GM21367 (cell line): ENCODE data around the gene SAPCD1.
A peak's percentile ranks its signal among the peaks of the same experiment; 100 is the strongest.
"Not testable (repeated sequence)": the region's sequence is repeated elsewhere in the genome, so short reads cannot be mapped to it uniquely, and the experiment has no call there.

Experiments
- ATAC-seq: cut with Tn5 transposase; IDR thresholded peaks from one replicate; pipeline ENCODE4 v1.9.1; 2021; ENCODE audit not compliant: unreplicated experiment

Gene SAPCD1

DNA sequence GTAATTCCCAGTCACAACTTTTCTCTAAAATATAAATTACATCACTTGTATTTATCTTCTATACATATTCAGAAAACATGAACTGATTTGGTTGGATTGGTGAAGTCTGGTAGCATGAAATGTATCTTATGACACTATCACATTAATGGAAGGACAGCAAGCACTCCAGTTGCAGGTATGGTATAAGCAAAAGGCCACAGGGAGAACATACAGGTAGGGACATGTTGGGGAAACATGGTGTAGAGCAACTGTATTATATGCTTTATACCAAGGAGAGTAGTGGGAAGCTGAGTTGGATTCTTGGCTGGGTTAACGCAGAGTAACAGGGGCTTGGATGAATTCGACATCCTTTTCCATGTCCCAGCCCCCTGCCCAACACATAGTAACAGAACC, 34.5 kb downstream of the SAPCD1 start:
- no peak for ATAC-seq

DNA sequence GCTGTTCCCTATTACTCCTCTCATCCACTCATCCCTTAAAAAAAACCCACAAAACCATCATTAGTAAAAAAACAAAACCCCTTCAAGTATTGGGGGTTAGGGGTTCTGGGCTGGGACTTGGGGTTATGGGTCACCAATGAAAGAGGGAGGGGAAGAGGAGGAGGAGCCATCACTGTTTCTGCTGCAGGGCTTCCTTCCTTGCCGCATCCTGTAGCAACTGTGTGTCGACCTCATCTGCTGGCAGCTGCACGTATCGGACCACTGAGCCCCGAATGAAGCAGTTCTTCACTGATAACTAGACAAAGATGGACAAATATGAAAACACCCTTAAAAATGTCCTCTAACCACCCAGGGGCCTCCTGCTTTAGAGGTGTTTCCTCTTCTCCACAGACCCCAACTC, 35.1 kb downstream of the SAPCD1 start:
- ATAC-seq = no peak

DNA sequence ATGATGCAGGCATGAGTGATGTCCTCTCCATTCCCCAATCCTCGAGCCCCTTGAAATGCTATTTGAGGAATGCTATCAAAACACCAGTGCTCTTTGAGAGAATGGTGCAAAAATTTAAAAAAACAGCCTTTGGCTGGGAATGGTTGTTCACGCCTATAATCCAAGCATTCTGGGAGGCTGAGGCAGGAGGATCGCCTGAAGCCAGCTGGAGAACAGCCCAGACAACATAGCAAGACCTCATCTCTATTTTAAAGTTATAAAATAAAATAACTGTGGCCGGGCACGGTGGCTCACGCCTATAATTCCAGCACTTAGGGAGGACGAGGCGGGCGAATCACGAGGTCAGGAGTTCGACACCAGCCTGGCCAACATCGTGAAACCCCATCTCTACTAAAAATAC, 37.3 kb downstream of the SAPCD1 start:
- no peak for ATAC-seq

DNA sequence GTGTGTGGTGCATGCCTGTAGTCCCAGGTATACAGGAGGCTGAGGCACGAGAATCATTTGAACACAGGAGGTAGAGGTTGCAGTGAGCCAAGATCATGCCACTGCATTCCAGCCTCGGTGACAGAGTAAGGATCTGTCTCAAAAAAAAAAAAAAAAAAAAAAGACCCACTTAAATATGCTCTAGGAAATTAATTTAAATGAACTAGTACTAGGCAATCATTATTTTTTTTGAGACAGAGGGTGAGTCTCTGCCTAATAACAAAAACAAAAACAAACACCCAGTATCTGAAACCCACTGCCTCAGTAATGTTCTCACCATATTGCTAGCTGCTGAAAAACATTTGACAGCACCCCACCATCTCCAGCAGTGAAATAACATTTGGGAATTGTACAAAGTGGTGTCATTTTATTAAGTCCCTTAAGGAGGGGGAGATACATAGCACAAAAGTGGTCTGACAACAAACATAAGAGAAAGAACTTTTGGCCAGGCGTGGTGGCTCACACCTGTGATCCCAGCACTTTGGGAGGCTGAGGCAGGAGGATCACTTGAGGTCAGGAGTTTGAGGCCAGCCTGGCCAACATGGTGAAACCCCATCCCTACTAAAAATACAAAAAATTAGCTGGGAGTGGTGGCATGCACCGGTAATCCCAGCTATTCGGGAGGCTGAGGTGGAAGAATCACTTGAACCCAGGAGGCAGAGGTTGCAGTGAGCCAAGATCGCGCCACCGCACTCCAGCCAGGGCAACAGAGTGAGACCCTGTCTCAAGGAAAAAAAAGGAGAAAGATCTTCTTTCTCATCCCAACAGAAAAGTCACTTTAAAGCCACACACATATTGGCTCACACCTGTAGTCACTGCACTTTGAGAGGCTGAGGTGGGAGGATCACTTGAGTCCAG, 38.8 kb downstream of the SAPCD1 start:
- ATAC-seq = not testable (repeated sequence)

DNA sequence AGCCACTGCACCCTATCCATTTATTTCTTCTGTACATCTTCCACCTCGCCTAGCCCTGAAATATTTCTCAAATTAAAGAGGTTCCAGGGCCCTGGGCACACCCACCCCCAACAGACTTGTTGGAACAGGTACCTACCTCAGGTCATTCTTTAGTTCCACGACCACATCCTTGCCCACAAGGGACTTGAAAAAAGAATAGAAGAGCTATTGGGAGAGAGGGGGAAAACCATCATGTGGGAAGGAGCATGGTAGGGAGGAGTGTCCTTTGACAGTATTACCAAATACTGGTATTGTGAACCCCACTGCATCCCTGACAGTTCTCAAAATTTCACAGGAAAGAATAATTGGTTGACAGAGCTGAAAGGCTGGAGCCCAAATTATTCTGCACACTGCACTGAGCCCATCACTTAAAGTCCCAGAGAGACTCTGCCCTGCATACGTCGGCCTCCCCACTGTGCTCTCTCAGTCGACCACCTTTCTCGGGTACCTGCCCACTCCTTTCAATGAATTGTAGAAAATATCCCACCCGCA, 43.5 kb downstream of the SAPCD1 start:
- no peak for ATAC-seq

DNA sequence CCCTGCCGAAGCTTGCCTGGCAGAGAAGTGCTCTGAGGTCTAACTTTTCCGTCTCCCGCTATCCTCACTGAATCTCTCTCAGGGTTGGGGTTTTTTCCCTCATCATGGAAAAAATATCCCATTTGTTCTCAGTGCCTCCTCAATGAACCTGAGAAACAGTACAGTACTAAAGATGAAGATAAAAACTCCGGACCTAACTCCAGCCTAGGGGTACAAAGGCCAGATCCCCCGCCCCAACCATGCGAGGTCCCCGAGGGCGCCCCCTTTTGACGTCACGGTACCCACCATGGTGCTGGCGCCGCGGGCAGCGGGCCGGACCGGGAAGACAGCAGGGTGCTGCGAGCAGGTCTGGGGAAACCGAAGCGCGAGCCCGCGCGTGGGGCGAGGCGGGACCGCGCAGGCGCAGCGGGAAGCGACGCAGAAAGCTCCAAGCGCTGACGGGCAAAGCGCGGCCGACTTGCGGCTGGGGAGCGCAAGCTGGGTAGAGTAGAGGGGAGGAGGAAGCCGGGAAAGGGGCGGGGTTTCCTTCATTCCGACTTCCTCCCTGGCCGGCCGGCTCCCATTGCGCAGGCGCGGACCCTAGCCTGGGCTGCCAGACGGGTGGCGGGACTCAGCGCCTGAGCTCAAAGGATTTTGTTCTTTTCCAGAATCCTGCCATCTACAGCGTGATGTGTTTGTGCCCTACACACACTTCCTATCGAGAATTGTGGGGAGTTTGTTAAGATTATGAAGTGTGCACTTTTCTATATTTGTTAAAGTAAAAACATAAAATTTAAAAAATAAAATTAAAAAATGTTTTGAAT, 44.2 kb downstream of the SAPCD1 start, which contains the start of gene LSM2:
LSM2 (minus strand) TSS at position 497 of the 803 bp plus-strand sequence; CDS start at position 288, 209 bp downstream.
- peak; percentile 74 for ATAC-seq

DNA sequence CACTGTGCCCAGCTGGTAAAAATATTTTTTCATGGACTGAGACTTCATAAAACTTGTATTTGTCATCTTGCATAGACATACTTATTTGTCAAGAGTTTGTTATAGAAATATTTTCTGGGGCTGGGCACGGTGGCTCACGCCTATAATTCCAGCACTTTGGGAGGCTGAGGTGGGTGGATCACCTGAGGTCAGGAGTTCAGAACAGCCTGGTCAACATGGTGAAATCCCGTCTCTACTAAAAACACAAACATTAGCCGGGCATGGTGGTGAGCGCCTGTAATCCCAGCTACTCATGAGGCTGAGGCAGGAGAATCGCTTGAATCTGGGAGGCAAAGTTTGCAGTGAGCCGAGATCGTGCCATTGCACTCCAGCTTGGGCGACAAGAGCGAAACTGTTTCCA, 46.1 kb downstream of the SAPCD1 start:
- ATAC-seq = not testable (repeated sequence)

DNA sequence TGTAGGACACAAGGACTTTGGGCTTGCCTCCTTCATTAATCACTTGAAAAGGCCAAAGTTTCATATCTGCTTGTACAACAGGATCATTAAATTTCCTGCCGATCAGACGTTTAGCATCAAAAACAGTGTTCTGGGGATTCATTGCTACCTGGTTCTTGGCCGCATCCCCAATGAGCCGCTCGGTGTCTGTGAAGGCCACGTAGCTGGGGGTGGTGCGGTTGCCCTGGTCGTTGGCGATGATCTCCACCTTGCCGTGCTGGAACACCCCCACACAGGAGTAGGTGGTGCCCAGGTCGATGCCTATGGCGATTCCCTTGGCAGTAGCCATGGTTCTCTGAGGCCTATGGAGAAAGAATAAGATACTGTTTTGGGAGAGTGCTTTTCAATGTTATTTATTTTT, 49.2 kb downstream of the SAPCD1 start:
- ATAC-seq = no peak

DNA sequence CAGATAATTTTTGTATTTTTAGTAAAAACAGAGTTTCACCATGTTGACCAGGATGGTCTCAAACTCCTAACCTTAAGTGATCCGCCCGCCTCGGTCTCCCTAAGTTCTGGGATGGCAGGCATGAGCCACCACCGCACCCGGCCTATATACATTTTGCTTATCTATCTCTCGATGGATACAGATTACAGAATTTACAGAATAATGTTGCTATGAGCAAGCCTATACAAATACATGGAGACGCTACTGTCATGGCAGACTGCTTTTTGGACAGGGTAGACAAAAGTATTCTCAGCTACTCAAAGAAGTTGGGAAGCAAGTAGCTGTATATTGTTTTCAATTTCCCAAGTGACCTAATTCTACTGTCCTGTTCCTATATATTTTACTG, 51.0 kb downstream of the SAPCD1 start:
- ATAC-seq = no peak
